Activated CD4-positive, CD25-positive, alpha-beta regulatory T cell (primary cell): ENCODE measurements around the gene SHTN1.

Source experiments
- DNase-seq, 4 experiments: peaks; one replicate each; lab custom pipeline; 2025; lab: John Stamatoyannopoulos, UW

SHTN1 gene

GRCh38 chr10:116984202-116984990 lies 20.6 kb downstream of the SHTN1 start:
- DNase-seq = no peak

GRCh38 chr10:116980041-116980440 lies 24.9 kb downstream of the SHTN1 start:
- DNase-seq = no peak

GRCh38 chr10:116978901-116979300 lies 26.1 kb downstream of the SHTN1 start:
- no peak for DNase-seq

DNA sequence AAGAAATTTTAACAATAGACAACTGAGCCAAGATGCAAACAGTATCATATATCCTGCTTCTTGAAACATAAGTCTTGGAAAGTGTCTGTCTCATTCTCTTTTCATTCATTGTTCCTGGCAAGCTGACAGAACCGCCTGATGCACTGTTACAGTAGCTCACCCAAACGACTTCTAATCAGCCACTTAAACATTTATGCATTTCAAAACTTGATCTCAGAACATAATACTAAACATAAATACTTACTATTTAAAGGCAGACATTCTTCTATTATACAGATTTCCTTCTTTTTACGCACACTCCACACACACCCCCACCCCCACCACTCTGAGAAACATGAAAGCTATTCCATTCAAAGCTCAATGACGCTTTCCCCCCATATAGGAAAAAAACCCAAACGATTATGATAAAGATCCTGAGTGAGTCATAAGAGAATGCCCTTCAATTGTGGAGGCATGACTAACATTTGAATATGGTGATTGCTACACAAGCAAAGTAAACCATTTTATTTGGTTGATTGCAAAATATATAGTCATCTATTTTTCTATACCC lies 30.5 kb downstream of the SHTN1 start:
- no peak for DNase-seq

DNA sequence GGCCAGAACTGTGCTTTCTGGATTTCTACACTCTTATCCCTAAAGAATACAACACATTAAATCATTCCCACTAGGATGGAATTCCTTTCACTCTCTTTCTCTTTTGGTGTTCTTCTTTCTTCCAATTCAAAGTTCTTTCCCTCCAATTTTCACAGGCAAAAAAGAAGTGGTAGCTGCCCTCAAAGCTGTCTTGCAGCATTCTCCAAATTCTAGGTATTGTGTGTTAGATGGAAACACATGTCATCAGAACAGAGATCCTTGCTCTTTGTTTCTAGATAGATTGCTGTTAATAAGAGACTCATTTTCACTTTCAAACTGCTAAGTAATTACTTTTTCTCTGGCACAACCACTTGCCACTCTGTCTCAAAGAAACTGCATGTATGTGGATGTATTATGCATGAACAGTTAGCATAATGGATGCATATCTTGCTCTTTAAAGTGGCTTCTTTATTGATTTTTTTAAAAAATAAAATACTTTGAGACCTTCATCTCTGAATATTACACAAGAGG lies 31.0 kb downstream of the SHTN1 start:
- no peak for DNase-seq

- DNase-seq = no peak
Observed at GRCh38 chr10:116973371-116973905, 31.5 kb downstream of the SHTN1 start.

- DNase-seq = no peak
Observed at GRCh38 chr10:116972131-116972530, 32.9 kb downstream of the SHTN1 start.

DNA sequence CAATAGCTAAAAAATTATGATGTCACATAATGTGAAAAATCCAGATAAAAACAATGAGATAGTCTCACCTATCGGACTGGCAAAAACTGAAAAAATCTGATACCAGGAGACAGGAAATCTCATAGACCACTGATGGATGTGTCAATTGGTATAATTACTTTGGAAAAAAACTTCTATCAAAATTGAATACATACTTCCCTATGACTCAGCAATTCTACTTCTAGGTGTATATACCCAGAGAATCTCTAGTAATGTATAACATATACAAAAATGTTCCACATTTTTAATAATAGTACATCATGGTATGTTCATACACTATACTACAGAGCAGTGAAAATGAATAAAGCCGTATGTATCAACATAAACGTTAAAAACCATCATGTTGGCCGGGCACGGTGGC lies 34.9 kb downstream of the SHTN1 start:
- no peak for DNase-seq

GRCh38 chr10:116968331-116968730 lies 36.7 kb downstream of the SHTN1 start:
- DNase-seq = no peak

DNA sequence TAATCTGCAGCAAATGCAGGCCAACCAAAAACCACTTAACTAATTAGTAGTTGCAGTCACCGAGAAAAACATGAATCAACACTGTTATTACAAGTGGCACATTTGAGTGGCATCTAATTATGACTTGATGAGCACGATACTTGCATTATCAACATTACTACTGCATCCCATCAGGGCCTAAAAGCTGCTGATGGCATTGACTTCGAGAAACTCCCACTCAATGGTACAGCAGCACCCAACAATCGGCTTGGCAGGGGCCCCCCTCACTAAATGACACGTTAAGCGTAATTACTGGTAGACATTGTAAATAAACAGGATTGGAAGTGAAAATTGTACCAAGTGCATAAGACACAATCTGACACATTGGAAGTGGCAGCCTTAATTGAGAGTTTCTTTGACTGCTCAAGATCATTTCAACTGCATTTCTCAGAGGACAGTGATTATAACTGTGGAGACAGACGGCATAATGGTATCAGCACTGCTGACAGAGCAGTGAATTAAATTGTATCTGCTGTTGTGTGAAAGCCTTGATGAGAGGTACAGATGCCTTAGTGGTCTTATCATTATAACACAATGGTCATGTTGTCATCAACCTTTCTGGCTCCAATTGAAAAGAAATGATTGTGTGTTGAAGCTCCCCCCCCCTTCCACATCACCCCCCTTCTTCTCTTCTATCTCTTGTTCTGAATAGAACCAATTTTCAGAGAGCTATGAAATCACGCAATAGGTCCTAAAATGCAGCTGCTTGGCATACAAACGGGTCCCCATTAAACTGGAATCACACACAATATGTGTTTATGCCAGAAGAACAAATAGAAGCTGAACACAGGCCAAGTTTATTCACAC lies 43.4 kb downstream of the SHTN1 start:
- no peak for DNase-seq

- DNase-seq = no peak
Observed at GRCh38 chr10:116960066-116960776, 44.8 kb downstream of the SHTN1 start.

DNA sequence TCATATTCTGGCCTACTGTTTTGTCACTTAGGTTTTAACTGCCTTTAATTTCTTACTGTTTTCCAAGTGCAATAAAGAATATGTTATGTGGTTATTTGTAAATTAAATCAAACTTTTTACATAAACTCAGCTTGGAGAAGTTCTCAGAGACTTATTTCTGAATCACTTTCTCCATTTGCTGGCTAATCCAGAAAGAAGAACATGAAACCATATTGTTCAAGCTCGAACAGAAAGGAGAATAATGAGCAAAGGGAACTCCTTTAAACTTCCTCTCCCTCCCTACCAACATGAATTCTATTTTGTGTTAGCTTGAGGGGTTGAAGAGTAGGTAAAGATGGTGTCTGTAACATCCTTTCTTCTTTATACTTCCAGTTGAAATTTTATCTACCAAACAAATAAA lies 52.3 kb downstream of the SHTN1 start:
- DNase-seq = no peak

GRCh38 chr10:116948530-116948870 lies 56.5 kb downstream of the SHTN1 start:
- no peak for DNase-seq

- DNase-seq = no peak
Observed at GRCh38 chr10:116947841-116948529, 57.0 kb downstream of the SHTN1 start.

DNA sequence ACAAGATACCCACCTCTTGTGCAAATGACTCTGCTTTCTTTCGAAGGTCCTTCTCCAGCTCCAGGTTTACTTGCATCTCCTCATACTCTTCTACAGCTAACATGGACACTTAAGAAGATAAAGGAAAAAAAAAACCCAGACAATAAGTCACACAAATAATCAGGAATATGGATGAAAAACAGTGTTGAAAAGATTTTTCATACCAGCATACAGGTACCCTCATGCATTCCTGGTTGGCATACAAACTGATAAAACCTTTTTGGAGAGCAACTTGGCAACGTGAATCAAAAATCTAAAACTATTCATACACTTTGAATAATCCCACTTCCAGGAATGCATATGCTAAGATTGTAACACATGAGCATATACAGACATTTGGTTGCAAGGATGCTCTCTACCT lies 60.1 kb downstream of the SHTN1 start:
- DNase-seq = no peak

- DNase-seq = no peak
Observed at GRCh38 chr10:116931806-116932205, 73.2 kb downstream of the SHTN1 start.

DNA sequence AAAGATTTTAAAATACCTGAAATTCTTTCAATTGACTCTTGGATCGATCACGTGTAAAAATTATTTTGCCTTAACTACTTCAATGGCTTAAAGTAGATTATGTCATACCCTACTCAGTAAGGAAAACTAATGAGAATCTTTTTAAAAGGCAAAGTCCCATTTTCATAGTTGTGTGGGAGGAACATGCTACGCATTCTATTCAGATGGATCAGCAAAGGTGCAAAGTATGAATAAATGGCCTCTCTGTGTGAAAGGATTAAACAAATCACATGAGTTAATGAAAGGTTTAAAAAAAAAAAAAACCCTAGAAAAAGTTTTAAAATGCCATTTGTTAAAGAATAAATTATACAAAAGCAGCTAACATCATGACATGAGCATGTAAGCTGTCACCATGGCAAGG lies 78.6 kb downstream of the SHTN1 start:
- no peak for DNase-seq

DNA sequence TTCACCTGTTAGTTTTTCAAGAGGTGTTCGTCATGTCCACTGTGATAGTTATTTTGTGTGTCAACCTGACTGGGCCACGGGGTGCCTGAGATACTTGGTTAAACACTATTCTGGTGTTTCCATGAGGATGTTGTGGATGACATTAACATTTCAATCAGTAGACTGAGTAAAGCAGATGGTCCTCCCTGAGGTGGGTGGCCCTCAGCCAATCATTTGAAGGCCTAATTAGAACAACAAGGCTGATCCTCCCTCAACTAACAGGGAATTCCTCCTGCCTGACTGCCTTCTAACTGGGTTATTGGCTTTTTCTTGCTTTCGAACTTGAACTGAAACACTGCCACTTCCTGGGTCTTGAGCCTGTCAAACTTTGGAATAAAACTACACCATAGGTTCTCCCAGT lies 79.9 kb downstream of the SHTN1 start:
- DNase-seq = no peak

DNA sequence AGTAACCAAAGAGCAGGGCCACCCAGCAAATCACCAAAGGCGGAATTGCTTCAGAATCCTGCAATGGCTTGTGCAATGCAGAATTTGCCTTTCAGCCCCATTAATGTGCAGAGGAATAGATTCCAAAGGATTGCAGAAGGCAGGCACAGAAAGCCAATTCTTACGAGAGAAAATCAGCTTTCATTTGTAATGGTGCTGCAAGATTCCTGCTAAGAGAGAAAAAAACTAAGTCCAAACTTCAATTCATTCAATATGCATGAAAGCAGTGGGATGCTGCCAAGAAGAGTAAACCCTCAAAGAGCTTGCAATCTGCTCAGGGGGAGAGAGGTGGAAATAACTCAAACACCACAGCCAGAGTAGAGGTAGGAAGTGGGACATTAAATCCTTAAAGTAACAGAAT lies 85.3 kb downstream of the SHTN1 start:
- DNase-seq = no peak

DNA sequence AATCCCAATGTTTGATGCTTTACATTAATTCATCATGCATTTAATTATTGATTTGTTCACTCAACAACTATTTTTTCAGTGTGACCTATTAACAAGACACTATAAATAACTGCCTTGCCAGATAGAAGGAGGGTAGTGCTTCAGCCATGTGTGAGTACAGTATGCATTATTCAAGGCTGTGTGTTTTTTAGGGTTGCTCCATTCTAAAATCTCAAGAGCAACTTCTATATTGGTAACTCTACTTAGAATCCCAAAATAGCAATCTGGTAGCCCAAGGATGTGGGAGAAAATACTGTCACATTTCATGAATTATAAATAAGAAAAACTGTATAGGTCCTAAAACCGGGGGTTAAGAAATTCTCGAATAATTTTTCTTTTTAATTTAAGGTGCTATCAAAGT lies 85.8 kb downstream of the SHTN1 start:
- no peak for DNase-seq

GRCh38 chr10:116918583-116918982 lies 86.4 kb downstream of the SHTN1 start:
- DNase-seq = no peak
